Measurements from ENCODE around the gene MYT1. TPM values are rescaled to one million over a fixed set of nuclear protein-coding genes. Genes with fewer than 3 reads are reported as not detected.
A peak's percentile ranks its signal among the peaks of the same experiment; 100 is the strongest.

The MYT1 gene
- total RNA-seq, 2 donors from 2014 or later, result 0.27 to 0.74 TPM

GRCh38 chr20:64200740-64201139 lies 36.5 kb downstream of the MYT1 start:
- intact Hi-C loops (cut with DNase I), result no loop called here
- Histone ChIP-seq H3K9me3 (no peaks in the 10 kb centered on the region), H3K36me3 (no peaks in the 10 kb centered on the region), H3K27me3 (replicated peaks; ENCODE audit: insufficient read depth) (no peaks in the 10 kb centered on the region), H3K27ac (no peak overlapping the region), H3K4me1 (replicated peaks) (no peaks in the 10 kb centered on the region), H3K4me3 (no peak overlapping the region)
- no peak for TF ChIP-seq POLR2AphosphoS5 (IDR thresholded peaks at IDR 0.05)
- no peak for TF ChIP-seq POLR2A (IDR thresholded peaks at IDR 0.05)
- TF ChIP-seq CTCF (IDR thresholded peaks at IDR 0.05), result no peak
- 86% methylated on average over 16 of the region's 16 CpGs for WGBS
- no peak for DNase-seq (ENCODE audit: low spot score)

GRCh38 chr20:64201653-64202052 lies 37.4 kb downstream of the MYT1 start:
- DNase-seq (ENCODE audit: low spot score), result no peak
- intact Hi-C loops (cut with DNase I), result no loop called here
- WGBS, result 92% methylated on average over 35 of the region's 35 CpGs
- Histone ChIP-seq H3K4me3 (no peak overlapping the region), H3K9me3 (no peaks in the 10 kb centered on the region), H3K36me3 (no peaks in the 10 kb centered on the region), H3K4me1 (replicated peaks) (no peaks in the 10 kb centered on the region), H3K27ac (no peak overlapping the region), H3K27me3 (replicated peaks; ENCODE audit: insufficient read depth) (no peaks in the 10 kb centered on the region)
- TF ChIP-seq POLR2AphosphoS5 (IDR thresholded peaks at IDR 0.05) (no peak), POLR2A (IDR thresholded peaks at IDR 0.05) (no peak), CTCF (IDR thresholded peaks at IDR 0.05) (no peak)

GRCh38 chr20:64203037-64203777 lies 39.0 kb downstream of the MYT1 start:
- no peaks in the 10 kb centered on the region for H3K4me1 ChIP-seq (replicated peaks)
- WGBS, result 74% methylated on average over 17 of the region's 17 CpGs
- TF ChIP-seq CTCF (IDR thresholded peaks at IDR 0.05) (no peak), POLR2AphosphoS5 (IDR thresholded peaks at IDR 0.05) (no peak), POLR2A (IDR thresholded peaks at IDR 0.05) (no peak)
- DNase-seq (ENCODE audit: low spot score), result no peak
- H3K27me3 ChIP-seq (replicated peaks; ENCODE audit: insufficient read depth), result no peaks in the 10 kb centered on the region
- no peaks in the 10 kb centered on the region for H3K36me3 ChIP-seq
- intact Hi-C loops (cut with DNase I), result no loop called here
- no peak overlapping the region for H3K4me3 ChIP-seq
- H3K9me3 ChIP-seq, result no peaks in the 10 kb centered on the region
- no peak overlapping the region for H3K27ac ChIP-seq

- Histone ChIP-seq H3K4me3 (no peak overlapping the region), H3K27ac (peak overlapping the region in 1 of 2 donors; percentile 14), H3K9me3 (no peaks in the 10 kb centered on the region), H3K27me3 (replicated peaks; ENCODE audit: insufficient read depth) (no peaks in the 10 kb centered on the region), H3K36me3 (no peaks in the 10 kb centered on the region), H3K4me1 (replicated peaks) (no peaks in the 10 kb centered on the region)
- TF ChIP-seq CTCF (IDR thresholded peaks at IDR 0.05) (no peak), POLR2AphosphoS5 (IDR thresholded peaks at IDR 0.05) (peak; percentile 28)
- intact Hi-C loops (cut with DNase I), result no loop called here
- WGBS, result 58% methylated on average over 17 of the region's 17 CpGs
- peak; percentile 43 for DNase-seq (ENCODE audit: low spot score)
These were observed 41.4 kb downstream of the MYT1 start for GRCh38 chr20:64205611-64206026.

- no peaks in the 10 kb centered on the region for H3K4me1 ChIP-seq (replicated peaks)
- no peak for DNase-seq (ENCODE audit: low spot score)
- no peak overlapping the region for H3K4me3 ChIP-seq
- no peak for TF ChIP-seq POLR2AphosphoS5 (IDR thresholded peaks at IDR 0.05)
- TF ChIP-seq CTCF (IDR thresholded peaks at IDR 0.05), result no peak
- TF ChIP-seq POLR2A (IDR thresholded peaks at IDR 0.05), result no peak
- no peaks in the 10 kb centered on the region for H3K36me3 ChIP-seq
- H3K27me3 ChIP-seq (replicated peaks; ENCODE audit: insufficient read depth), result no peaks in the 10 kb centered on the region
- no peaks in the 10 kb centered on the region for H3K9me3 ChIP-seq
- intact Hi-C loops (cut with DNase I), result no loop called here
- 93% methylated on average over 8 of the region's 8 CpGs for WGBS
- no peak overlapping the region for H3K27ac ChIP-seq
These were observed 42.4 kb downstream of the MYT1 start for GRCh38 chr20:64206614-64207013.
